ENCODE data around the gene ITGB3.

Gene ITGB3

DNA sequence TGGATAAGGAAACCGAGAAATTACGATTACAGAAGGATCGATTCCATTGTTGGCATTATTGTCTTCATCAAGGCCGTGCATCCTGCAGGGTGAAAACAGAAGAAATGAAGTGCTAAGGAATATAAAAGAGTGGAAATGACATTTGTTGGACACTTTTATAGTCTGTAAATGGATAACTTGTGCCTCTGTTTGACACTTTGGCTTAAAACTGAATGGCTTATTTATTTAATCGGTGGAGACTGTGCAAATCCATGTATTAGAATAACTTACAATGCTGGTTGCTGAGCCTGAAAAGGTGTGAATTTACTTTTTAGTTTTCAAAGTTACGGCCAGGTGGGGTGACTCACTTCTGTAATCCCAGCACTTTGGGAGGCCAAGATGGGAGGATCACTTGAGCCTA lies 31.4 kb downstream of the ITGB3 start:
- TF ChIP-seq POLR2AphosphoS5 (IDR thresholded peaks at IDR 0.05; ENCODE audit: low read depth, low read length) (no peak), TAF1 (IDR thresholded peaks at IDR 0.05; ENCODE audit: borderline replicate concordance, insufficient read depth, low read length) (no peak), FOXP2 (optimal IDR thresholded peaks at IDR 0.05; ENCODE audit: borderline replicate concordance, extremely low read depth, extremely low read length, insufficient read depth) (no peak), SIN3A (IDR thresholded peaks at IDR 0.05; ENCODE audit: borderline replicate concordance, insufficient read depth, low read length) (no peak)
- TF ChIP-seq, protein P1, sequence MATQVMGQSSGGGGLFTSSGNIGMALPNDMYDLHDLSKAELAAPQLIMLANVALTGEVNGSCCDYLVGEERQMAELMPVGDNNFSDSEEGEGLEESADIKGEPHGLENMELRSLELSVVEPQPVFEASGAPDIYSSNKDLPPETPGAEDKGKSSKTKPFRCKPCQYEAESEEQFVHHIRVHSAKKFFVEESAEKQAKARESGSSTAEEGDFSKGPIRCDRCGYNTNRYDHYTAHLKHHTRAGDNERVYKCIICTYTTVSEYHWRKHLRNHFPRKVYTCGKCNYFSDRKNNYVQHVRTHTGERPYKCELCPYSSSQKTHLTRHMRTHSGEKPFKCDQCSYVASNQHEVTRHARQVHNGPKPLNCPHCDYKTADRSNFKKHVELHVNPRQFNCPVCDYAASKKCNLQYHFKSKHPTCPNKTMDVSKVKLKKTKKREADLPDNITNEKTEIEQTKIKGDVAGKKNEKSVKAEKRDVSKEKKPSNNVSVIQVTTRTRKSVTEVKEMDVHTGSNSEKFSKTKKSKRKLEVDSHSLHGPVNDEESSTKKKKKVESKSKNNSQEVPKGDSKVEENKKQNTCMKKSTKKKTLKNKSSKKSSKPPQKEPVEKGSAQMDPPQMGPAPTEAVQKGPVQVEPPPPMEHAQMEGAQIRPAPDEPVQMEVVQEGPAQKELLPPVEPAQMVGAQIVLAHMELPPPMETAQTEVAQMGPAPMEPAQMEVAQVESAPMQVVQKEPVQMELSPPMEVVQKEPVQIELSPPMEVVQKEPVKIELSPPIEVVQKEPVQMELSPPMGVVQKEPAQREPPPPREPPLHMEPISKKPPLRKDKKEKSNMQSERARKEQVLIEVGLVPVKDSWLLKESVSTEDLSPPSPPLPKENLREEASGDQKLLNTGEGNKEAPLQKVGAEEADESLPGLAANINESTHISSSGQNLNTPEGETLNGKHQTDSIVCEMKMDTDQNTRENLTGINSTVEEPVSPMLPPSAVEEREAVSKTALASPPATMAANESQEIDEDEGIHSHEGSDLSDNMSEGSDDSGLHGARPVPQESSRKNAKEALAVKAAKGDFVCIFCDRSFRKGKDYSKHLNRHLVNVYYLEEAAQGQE (IDR thresholded peaks at IDR 0.05; ENCODE audit: insufficient read depth in 1 of 2, low read depth in 2 of 2, low read length in 2 of 2) = no peak

DNA sequence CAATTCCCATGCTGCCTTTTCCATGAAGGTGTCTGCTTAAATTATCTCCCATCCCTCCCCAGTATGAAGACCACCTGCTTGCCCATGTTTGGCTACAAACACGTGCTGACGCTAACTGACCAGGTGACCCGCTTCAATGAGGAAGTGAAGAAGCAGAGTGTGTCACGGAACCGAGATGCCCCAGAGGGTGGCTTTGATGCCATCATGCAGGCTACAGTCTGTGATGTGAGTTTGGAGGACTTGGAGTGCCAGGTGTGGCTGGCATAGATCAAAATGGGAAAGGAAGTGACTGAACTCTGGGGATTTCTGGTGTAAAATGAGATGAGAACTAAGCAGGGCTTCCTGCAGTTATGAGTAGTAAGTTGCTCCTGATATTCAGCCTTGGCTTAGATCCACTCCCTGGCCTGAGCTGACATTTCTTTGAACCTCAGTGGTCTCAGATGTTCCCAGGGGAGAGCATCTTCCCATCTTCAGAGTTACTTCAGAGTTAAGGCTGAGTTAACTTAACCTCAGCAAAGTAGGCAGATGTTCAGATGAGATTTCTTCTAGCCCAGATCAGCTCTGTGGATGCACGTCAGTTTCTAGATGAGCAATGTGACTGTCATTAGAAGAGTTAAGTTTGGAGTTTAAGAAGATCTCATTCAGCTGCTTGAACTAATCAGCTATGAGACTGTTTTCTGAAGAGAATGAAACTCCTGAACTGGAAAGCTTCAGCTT lies 32.7 kb downstream of the ITGB3 start:
- TF ChIP-seq POLR2AphosphoS5 (IDR thresholded peaks at IDR 0.05; ENCODE audit: low read depth, low read length) (no peak), TAF1 (IDR thresholded peaks at IDR 0.05; ENCODE audit: borderline replicate concordance, insufficient read depth, low read length) (no peak), SIN3A (IDR thresholded peaks at IDR 0.05; ENCODE audit: borderline replicate concordance, insufficient read depth, low read length) (no peak), FOXP2 (optimal IDR thresholded peaks at IDR 0.05; ENCODE audit: borderline replicate concordance, extremely low read depth, extremely low read length, insufficient read depth) (no peak)
- TF ChIP-seq, protein P1 (IDR thresholded peaks at IDR 0.05; ENCODE audit: insufficient read depth in 1 of 2, low read depth in 2 of 2, low read length in 2 of 2) = no peak

DNA sequence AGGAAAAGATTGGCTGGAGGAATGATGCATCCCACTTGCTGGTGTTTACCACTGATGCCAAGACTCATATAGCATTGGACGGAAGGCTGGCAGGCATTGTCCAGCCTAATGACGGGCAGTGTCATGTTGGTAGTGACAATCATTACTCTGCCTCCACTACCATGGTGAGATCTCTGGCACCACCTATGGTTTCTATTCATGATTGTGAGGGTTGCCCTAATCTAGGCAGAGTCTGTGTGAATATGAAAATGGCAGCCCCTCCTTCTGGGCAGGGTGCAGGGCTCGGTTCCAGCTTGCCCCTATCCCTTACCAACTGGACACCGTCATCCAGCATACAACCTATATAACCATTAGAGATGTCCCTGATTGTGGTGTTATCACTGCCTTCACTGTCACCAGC lies 33.4 kb downstream of the ITGB3 start:
- TF ChIP-seq, protein P1 (IDR thresholded peaks at IDR 0.05; ENCODE audit: insufficient read depth in 1 of 2, low read depth in 2 of 2, low read length in 2 of 2) = no peak
- TF ChIP-seq SIN3A (IDR thresholded peaks at IDR 0.05; ENCODE audit: borderline replicate concordance, insufficient read depth, low read length) = no peak
- no peak for TF ChIP-seq TAF1 (IDR thresholded peaks at IDR 0.05; ENCODE audit: borderline replicate concordance, insufficient read depth, low read length)
- TF ChIP-seq FOXP2 (optimal IDR thresholded peaks at IDR 0.05; ENCODE audit: borderline replicate concordance, extremely low read depth, extremely low read length, insufficient read depth) = no peak
- TF ChIP-seq POLR2AphosphoS5 (IDR thresholded peaks at IDR 0.05; ENCODE audit: low read depth, low read length) = no peak

DNA sequence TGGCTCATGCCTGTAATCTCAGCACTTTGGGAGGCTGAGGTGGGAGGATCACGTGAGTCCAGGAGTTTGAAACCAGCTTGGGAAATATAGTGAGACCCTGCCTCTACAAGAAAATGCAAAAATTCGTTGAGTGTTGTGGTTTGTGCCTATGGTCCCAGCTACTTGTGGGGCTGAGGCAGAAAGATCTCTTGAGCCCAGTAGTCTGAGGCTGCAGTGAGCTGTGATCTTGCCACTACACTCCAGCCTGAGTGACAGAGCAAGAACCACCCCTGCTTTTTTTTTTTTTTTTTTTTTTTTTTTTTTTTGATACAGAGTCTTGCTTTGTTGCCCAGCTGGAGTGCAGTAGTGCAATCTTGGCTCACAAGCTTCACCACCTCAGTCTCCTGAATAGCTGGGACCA lies 34.0 kb downstream of the ITGB3 start:
- TF ChIP-seq SIN3A (IDR thresholded peaks at IDR 0.05; ENCODE audit: borderline replicate concordance, insufficient read depth, low read length) (no peak), POLR2AphosphoS5 (IDR thresholded peaks at IDR 0.05; ENCODE audit: low read depth, low read length) (no peak), TAF1 (IDR thresholded peaks at IDR 0.05; ENCODE audit: borderline replicate concordance, insufficient read depth, low read length) (no peak), FOXP2 (optimal IDR thresholded peaks at IDR 0.05; ENCODE audit: borderline replicate concordance, extremely low read depth, extremely low read length, insufficient read depth) (no peak)
- TF ChIP-seq, protein P1 (IDR thresholded peaks at IDR 0.05; ENCODE audit: insufficient read depth in 1 of 2, low read depth in 2 of 2, low read length in 2 of 2) = no peak
